Inferior parietal cortex (tissue), 1 donor: ENCODE data around the gene ADARB2.
"Not testable (repeated sequence)": the region's sequence is repeated elsewhere in the genome, so short reads cannot be mapped to it uniquely, and the experiment has no call there.

ENCODE experiments used
- DNase-seq: peaks from one replicate; pipeline ENCODE4 v3.0.0-alpha.2; 2016; ENCODE audit errors: extremely low spot score

ADARB2 gene

GRCh38 chr10:1467334-1468076, 269.8 kb downstream of the ADARB2 start:
- no peak for DNase-seq

GRCh38 chr10:1465993-1466764, 271.1 kb downstream of the ADARB2 start:
- DNase-seq = no peak

GRCh38 chr10:1465418-1465911, 271.9 kb downstream of the ADARB2 start:
- no peak for DNase-seq

- DNase-seq = no peak
These were observed 272.4 kb downstream of the ADARB2 start for GRCh38 chr10:1464881-1465417.

- not testable (repeated sequence) for DNase-seq
These were observed 273.4 kb downstream of the ADARB2 start for GRCh38 chr10:1463971-1464370.

GRCh38 chr10:1462994-1463633, 274.2 kb downstream of the ADARB2 start:
- DNase-seq = no peak

- DNase-seq = no peak
These were observed 274.8 kb downstream of the ADARB2 start for GRCh38 chr10:1462521-1462920.

GRCh38 chr10:1462032-1462431, 275.3 kb downstream of the ADARB2 start:
- DNase-seq = no peak

GRCh38 chr10:1461016-1461415, 276.3 kb downstream of the ADARB2 start:
- no peak for DNase-seq

GRCh38 chr10:1459664-1460063, 277.7 kb downstream of the ADARB2 start:
- not testable (repeated sequence) for DNase-seq

GRCh38 chr10:1454951-1455350, 282.4 kb downstream of the ADARB2 start:
- DNase-seq = no peak

GRCh38 chr10:1454428-1454827, 282.9 kb downstream of the ADARB2 start:
- DNase-seq = no peak

GRCh38 chr10:1452777-1453176, 284.5 kb downstream of the ADARB2 start:
- DNase-seq = no peak

GRCh38 chr10:1451941-1452340, 285.4 kb downstream of the ADARB2 start:
- no peak for DNase-seq

GRCh38 chr10:1451362-1451888, 285.9 kb downstream of the ADARB2 start:
- DNase-seq = no peak

- no peak for DNase-seq
These were observed 287.6 kb downstream of the ADARB2 start for GRCh38 chr10:1449572-1450205.

- DNase-seq = no peak
These were observed 288.3 kb downstream of the ADARB2 start for GRCh38 chr10:1449021-1449420.

- no peak for DNase-seq
These were observed 288.9 kb downstream of the ADARB2 start for GRCh38 chr10:1448252-1448930.

- no peak for DNase-seq
These were observed 292.5 kb downstream of the ADARB2 start for GRCh38 chr10:1444826-1445225.

- no peak for DNase-seq
These were observed 296.4 kb downstream of the ADARB2 start for GRCh38 chr10:1440897-1441296.
